HepG2 (cell line): Measurements from ENCODE around the gene HILPDA.

ENCODE experiments used
- HNF4G ChIP-seq, 2 experiments: sonication (generic) in 1 of 2; formaldehyde crosslinking in 1 of 2; IDR thresholded peaks; 2 replicates each; pipeline versions ENCODE4 v1.4.0 to v1.6.1; 2011 to 2020; ENCODE audit warnings: borderline replicate concordance in 2 of 2, low read depth in 2 of 2, mild to moderate bottlenecking in 2 of 2, low read length in 1 of 2, missing genetic modification reagents in 1 of 2, moderate library complexity in 1 of 2
- RBFOX2 ChIP-seq: fragments of 200-400 bp; formaldehyde crosslinking; IDR thresholded peaks from 2 replicates; pipeline ENCODE4 v1.6.1; 2017; ENCODE audit warnings: low read depth, mild to moderate bottlenecking, low read length

DNA sequence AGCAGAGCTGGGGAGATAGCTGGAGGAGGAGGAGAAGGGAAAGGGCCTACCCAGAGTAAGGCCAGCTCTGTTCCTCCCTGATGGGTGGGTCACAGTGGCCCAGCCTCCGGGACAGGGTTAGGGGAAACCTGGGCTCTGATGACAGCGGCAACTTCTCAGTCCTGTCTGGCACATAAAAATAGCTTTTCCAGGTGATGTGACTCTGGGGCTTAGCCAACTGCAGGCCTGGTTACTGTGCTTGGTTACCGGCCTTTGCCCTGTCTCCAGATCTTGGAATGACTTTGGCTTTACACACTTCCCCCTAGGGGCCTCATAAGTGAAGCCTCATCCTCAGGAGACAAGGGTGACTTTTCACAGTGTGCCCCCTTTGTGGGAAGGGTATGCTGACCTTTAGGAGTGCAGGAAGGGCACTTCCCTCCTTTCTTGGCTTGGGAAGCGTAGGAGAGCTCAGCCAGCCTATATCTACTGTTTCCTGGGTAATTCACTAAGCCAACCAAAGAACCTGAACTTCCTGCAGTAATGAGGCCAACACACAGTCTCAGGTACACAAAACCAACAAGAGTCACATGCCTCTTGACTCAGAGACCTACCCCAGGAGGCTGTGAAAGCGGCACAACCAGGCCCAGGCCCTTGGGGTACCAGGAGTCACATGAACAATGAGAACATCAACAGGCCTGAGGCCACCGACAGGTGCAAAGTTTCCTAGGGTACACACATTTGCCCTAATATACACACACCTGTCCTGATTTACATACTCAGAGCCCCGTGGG is 11.7 kb upstream of the HILPDA start:
- no peak for TF ChIP-seq HNF4G (IDR thresholded peaks at IDR 0.05; ENCODE audit: borderline replicate concordance, low read depth, low read length)
- no peak for TF ChIP-seq HNF4G (CRISPR knock-in tag; IDR thresholded peaks at IDR 0.05; ENCODE audit: borderline replicate concordance, low read depth)
- TF ChIP-seq RBFOX2 = no peak
